T47D (cell line): ENCODE data around the gene CCNG2.

Experiments
- DNase-seq, 2 experiments: peaks; one replicate each; pipeline versions ENCODE4 v3.0.0 to v3.0.0-alpha.2; 2011 to 2012; ENCODE audit warnings: low read depth in 1 of 2, low spot score in 1 of 2
- JUND ChIP-seq: IDR thresholded peaks from 2 replicates; pipeline ENCODE4 v1.6.1; 2012; ENCODE audit warnings: low read depth
- in situ Hi-C: cut with HindIII; loops from 2 replicates; pipeline ENCODE4 v1.10.0; 2016; ENCODE audit warnings: low sequenced_read_pairs, low pct_unique_long_range_greater_than_20kb

The CCNG2 gene

GRCh38 chr4:77170926-77171325, 13.9 kb downstream of the CCNG2 start:
- in situ Hi-C loops, result no loop called here
- TF ChIP-seq JUND, result no peak
- DNase-seq, result no peak

GRCh38 chr4:77172336-77172735, 15.3 kb downstream of the CCNG2 start:
- DNase-seq, result no peak
- in situ Hi-C loops, result no loop called here
- no peak for TF ChIP-seq JUND

GRCh38 chr4:77174426-77174825, 17.4 kb downstream of the CCNG2 start:
- TF ChIP-seq JUND, result no peak
- DNase-seq, result no peak
- in situ Hi-C loops, result no loop called here

DNA sequence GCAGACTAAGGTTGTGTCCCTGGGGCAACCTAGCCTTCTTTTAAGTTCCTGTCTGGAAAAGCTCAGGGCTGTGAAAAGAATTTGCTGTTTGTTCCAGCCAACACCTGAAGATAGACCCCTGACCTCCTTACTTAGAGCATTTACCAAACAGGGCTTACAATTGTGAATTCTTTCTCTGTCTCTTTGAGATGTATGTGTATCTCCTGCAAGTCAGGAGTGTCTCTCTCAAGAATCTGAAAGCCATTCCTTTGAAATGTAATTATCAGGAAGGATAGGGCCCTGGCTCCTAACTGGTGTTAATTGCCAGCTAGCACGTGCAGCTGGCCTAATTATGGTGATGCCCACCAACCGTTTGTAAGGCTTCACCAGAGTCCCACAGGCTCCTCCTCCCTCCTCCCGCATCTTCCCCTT, 18.2 kb downstream of the CCNG2 start:
- in situ Hi-C loops, result no loop called here
- no peak for TF ChIP-seq JUND
- DNase-seq, result no peak

GRCh38 chr4:77176640-77177039, 19.6 kb downstream of the CCNG2 start:
- in situ Hi-C loops, result no loop called here
- no peak for TF ChIP-seq JUND

GRCh38 chr4:77177199-77177598, 20.2 kb downstream of the CCNG2 start:
- no peak for TF ChIP-seq JUND
- in situ Hi-C loops, result no loop called here
- no peak for DNase-seq

More at GRCh38 chr4:77176640-77177039, 19.6 kb downstream of the CCNG2 start:
- no peak for DNase-seq

DNA sequence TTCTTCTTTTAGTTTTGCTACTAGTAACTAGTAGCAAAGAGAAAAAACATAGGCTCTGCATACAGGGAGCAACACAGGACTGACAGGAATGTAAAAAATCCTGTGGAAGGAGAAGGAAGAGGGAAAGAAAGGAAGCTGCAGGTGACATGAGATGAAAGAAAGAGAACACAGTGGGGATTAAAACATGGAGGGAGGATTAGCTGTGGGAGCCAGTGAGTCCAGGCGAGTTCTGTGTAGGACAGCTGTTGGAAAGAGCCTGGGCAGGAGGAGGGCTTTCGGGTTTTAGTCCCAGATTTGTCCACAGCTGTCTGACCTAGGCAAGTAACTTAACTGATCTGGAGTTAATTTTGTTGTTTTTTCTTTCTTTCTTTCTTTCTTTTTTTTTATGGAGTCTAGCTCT, 21.6 kb downstream of the CCNG2 start:
- DNase-seq, result no peak
- in situ Hi-C loops, result no loop called here
- TF ChIP-seq JUND, result no peak

GRCh38 chr4:77179519-77179918, 22.5 kb downstream of the CCNG2 start:
- TF ChIP-seq JUND, result no peak

GRCh38 chr4:77181720-77182119, 24.7 kb downstream of the CCNG2 start:
- TF ChIP-seq JUND, result no peak
- no peak for DNase-seq
- in situ Hi-C loops, result no loop called here

More at GRCh38 chr4:77179519-77179918, 22.5 kb downstream of the CCNG2 start:
- in situ Hi-C loops, result no loop called here
- DNase-seq, result no peak

- TF ChIP-seq JUND, result no peak
- no peak for DNase-seq
- in situ Hi-C loops, result no loop called here
These were observed 26.9 kb downstream of the CCNG2 start for GRCh38 chr4:77183777-77184420.

DNA sequence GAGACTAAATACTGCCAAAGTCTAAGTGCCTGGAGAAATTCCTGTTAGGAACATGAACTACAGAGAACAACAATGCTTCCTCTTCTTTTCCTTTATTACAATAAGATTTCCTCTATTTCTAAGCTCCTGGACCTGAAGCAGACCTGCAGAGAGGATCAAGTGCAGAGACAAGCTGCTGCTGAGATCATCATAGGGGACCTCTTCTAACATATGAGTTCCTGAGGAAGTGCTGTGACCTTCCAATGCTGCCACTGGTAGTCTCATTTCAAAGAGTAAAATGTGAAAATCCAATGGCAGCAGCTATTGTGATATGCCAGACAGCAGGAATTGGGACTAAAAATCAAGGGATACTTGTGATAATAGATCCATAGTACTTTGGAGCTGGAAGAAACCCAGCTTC, 28.0 kb downstream of the CCNG2 start:
- in situ Hi-C loops, result no loop called here
- TF ChIP-seq JUND, result no peak
- no peak for DNase-seq

DNA sequence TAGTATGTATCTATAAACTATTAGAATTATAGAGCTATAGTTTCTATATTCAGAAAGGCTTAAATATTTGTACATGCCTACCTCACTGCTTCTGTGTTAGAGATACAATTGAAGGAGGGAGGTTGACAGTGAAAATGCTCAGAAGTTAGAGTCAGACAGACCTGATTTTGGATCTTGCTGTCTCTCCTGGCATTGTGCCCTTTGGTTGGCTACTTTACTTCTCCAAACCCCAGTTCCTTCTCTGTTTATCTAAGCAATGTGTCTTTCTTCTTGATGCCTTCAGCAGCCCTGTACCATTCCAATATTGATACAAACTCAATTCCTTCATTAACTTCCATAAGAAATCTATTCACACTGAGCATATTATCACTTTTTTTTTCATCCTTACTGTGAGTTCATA, 28.7 kb downstream of the CCNG2 start:
- in situ Hi-C loops, result no loop called here
- no peak for TF ChIP-seq JUND
- no peak for DNase-seq

DNA sequence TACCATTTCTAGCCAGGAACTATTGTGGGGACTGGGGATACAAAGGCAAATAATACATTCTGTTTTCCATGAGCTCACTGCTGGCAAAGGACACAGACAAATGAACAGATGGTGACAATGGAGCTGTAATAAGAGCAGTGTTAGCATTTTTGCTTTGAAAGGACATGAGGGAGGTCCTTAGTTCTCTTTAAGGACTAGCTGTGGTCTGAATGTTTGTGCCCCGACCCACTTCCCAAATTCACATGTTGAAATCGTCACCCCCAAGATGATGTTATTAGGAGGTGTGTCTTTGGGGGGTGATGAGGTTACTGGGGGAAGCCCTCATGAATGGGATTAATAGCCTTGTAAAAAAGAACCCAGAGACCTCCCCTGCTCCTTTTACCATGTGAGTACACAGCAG, 30.3 kb downstream of the CCNG2 start:
- in situ Hi-C loops, result no loop called here
- no peak for DNase-seq

More for the DNA sequence above, 30.3 kb downstream of the CCNG2 start:
- TF ChIP-seq JUND, result no peak
